22Rv1 (cell line): Measurements from ENCODE around the gene DCK.
A peak's percentile ranks its signal among the peaks of the same experiment; 100 is the strongest.

Source experiments
- H3K27ac ChIP-seq: fragments of 450-650 bp; 2 replicates; pipeline ENCODE4 v1.5.1; 2017
- CTCF ChIP-seq: fragments of 450-650 bp; IDR thresholded peaks from 2 replicates; pipeline ENCODE4 v1.5.1; 2017; ENCODE audit warnings: mild to moderate bottlenecking
- ZFX ChIP-seq: fragments of 450-650 bp; IDR thresholded peaks from 2 replicates; pipeline ENCODE4 v1.6.1; 2017; ENCODE audit warnings: antibody characterized with exemption, borderline replicate concordance

Gene DCK

GRCh38 chr4:70993181-70994068 is at the start of gene DCK:
DCK (plus strand) TSS chr4:70993649; CDS start chr4:70993836, 187 bp downstream.
- H3K27ac ChIP-seq, result peak within 1 kb of the TSS; percentile 89
- TF ChIP-seq ZFX, result no peak
- TF ChIP-seq CTCF, result no peak

- no peak overlapping the region for H3K27ac ChIP-seq
- TF ChIP-seq CTCF (no peak), ZFX (no peak)
These were observed 48.4 kb upstream of the DCK start for GRCh38 chr4:70945046-70945445.

GRCh38 chr4:70945452-70946055 is 47.9 kb upstream of the DCK start:
- no peak overlapping the region for H3K27ac ChIP-seq
- no peak for TF ChIP-seq ZFX

- no peak overlapping the region for H3K27ac ChIP-seq
- TF ChIP-seq CTCF, result no peak
- TF ChIP-seq ZFX, result no peak
These were observed 46.5 kb upstream of the DCK start for GRCh38 chr4:70946939-70947338.

- H3K27ac ChIP-seq, result no peak overlapping the region
- TF ChIP-seq CTCF (no peak), ZFX (no peak)
These were observed 44.7 kb upstream of the DCK start for GRCh38 chr4:70948665-70949260.

- TF ChIP-seq ZFX (no peak), CTCF (no peak)
- no peak overlapping the region for H3K27ac ChIP-seq
These were observed 39.4 kb upstream of the DCK start for GRCh38 chr4:70954032-70954431.

- H3K27ac ChIP-seq, result no peak overlapping the region
- TF ChIP-seq ZFX (no peak), CTCF (no peak)
These were observed 36.8 kb upstream of the DCK start for GRCh38 chr4:70956549-70957210.
